GM19463 (cell line): ENCODE results near the gene SUSD4.

Experiments used
- ATAC-seq: cut with Tn5 transposase; IDR thresholded peaks from one replicate; pipeline ENCODE4 v1.9.1; 2021; ENCODE audit warnings: mild to moderate bottlenecking, moderate library complexity; ENCODE audit not compliant: unreplicated experiment

SUSD4 gene

GRCh38 chr1:223198628-223198965 is 165.4 kb downstream of the SUSD4 start:
- ATAC-seq = no peak

- ATAC-seq = no peak
These were observed 165.9 kb downstream of the SUSD4 start for GRCh38 chr1:223197923-223198627.

GRCh38 chr1:223189903-223190724 is 173.9 kb downstream of the SUSD4 start:
- peak; percentile 77 for ATAC-seq

- no peak for ATAC-seq
These were observed 174.5 kb downstream of the SUSD4 start for GRCh38 chr1:223189525-223189902.

GRCh38 chr1:223188618-223189356 is 175.2 kb downstream of the SUSD4 start:
- no peak for ATAC-seq

- ATAC-seq = no peak
These were observed 177.2 kb downstream of the SUSD4 start for GRCh38 chr1:223186800-223187199.

- no peak for ATAC-seq
These were observed 180.6 kb downstream of the SUSD4 start for GRCh38 chr1:223183268-223183862.

GRCh38 chr1:223180731-223181321 is 183.2 kb downstream of the SUSD4 start:
- ATAC-seq = no peak

- ATAC-seq = no peak
These were observed 184.2 kb downstream of the SUSD4 start for GRCh38 chr1:223179786-223180185.

GRCh38 chr1:223179280-223179679 is 184.7 kb downstream of the SUSD4 start:
- ATAC-seq = no peak

- ATAC-seq = no peak
These were observed 186.3 kb downstream of the SUSD4 start for GRCh38 chr1:223177681-223178080.

GRCh38 chr1:223176437-223176836 is 187.5 kb downstream of the SUSD4 start:
- no peak for ATAC-seq

GRCh38 chr1:223175633-223176032 is 188.3 kb downstream of the SUSD4 start:
- ATAC-seq = no peak

- no peak for ATAC-seq
These were observed 188.9 kb downstream of the SUSD4 start for GRCh38 chr1:223175032-223175431.
